GM21619 (cell line): ENCODE data around the gene NR2F1-AS1.

Experiments
- ATAC-seq: cut with Tn5 transposase; IDR thresholded peaks from one replicate; pipeline ENCODE4 v1.9.1; 2021; ENCODE audit not compliant: unreplicated experiment

Gene NR2F1-AS1

GRCh38 chr5:93431250-93431649 is 149.8 kb downstream of the NR2F1-AS1 start:
- no peak for ATAC-seq

DNA sequence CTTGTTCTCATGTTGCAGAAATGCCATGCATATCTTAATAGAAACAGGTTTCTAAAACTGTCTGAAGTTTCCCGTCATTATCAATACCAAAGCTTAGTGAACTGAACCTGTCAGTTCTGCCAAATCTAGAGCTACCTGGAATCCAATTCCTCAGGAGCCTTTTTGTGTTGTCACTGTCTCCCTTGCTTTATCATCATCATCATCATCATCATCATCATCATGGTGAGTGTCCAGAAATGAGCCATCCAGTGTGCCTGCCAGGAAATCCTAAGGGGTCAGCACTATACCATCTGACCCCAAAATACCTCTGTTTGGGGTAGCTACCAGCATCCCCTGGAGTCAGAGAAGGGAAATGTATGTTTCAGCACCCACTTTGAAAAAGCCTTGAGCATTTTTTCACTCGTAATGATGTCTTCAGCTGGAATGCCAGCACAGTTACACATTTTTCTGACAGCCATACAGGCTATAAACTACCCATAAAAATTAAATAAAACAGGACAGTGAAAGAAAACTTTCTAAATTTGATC is 150.3 kb downstream of the NR2F1-AS1 start:
- no peak for ATAC-seq

DNA sequence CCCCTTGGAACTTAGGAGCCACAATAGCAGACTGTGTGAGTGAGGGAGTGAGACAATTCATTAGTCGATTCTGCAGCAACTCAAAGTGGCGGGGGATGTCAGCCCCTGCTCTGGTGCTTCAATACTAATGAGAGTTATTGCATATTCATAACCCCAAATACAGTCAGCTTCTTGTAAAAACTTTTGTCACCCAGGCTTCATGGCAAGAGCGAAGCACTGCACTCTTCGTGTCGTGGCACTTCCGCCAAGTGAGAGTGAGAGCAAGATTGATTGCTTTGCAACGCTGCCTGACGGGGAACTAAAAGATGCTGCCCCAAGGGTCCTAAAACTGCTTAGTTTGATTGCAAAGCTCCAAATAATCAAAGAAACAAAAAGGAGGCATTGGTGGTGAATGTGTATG is 150.9 kb downstream of the NR2F1-AS1 start:
- no peak for ATAC-seq

DNA sequence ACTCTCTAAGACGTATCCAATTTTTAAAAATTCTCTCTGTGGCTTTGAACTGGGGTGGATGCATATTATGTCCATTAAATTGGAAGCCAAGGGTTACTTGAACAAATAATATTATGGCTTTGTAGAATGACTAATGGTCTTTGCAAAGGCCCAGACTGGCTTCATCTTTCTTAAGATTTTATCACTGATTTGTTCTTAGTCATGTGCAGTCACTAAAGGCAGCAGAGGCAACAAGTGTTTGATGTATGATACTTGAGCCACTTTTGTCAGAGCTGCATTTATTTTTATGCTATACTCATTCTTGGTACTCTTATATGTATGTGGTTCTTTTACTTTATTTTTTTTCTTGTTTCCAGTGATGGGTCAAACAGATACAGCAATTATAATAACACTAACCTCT is 152.2 kb downstream of the NR2F1-AS1 start:
- no peak for ATAC-seq

GRCh38 chr5:93427316-93427715 is 153.7 kb downstream of the NR2F1-AS1 start:
- ATAC-seq, result no peak

DNA sequence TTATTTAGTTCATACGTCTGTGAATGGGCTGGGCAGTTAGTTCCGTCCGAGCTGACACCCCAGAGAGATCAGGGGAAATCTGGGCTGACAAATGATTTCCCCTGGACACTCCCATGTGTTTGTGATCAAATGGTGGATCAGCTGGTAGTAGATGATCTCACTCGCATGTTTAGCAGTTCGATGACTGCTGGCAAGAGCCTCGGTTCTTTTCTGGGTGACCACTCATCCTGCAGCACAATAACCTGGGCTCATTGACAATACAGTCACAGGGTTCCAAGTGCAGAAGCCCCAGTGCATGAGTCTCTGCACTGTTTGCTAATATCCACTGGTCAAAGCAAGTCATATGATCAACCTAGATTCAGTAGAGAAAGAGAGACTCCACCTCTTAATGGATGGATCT is 155.9 kb downstream of the NR2F1-AS1 start:
- ATAC-seq, result no peak

DNA sequence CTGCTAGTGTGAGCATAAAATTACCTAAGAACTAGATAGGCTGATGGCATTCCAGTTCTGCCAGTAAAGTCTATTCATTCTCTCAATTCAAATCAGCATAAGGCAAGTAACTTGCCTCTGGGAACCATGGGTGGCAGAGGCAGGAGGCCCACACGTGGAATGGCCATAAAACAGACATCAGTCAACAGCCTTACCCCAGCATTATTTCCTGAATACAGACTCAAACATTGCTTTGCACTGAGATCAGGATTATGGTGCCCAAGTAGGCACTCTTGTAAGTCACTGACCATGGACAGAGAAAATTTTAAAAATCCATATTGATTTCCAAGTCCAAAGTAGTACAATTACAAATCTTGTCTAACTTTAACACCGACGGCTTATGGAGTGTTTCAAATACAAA is 157.7 kb downstream of the NR2F1-AS1 start:
- no peak for ATAC-seq

DNA sequence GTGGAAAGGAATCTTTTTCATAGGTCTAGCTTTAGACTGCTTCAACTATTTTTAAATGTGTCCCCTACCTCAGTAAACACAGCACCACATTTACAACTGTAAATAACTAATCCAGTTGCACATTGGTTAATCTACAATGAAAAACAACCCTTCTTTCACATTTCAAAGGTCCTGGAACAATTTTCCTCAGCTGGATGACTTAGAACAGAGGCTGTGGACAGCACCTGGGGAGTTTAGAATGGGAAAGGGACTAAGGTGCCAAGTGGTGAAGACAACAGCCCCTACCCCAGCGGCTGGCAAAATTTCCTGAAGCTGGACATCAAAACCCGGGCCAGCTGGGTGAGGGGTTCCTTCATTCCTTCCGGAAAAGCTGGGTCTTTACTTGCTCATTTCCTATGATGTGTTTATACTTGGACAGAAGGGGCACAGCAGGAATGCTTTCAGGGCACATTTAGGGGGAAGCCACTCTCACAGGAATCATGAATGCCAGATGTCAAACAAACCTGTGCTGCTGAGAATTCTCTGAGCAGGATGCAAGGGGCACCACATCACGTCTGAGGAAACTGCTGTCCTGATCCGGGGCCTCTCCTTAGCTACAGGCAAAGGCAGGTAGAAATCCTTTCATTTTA is 158.3 kb downstream of the NR2F1-AS1 start:
- ATAC-seq, result no peak

- no peak for ATAC-seq
Observed at GRCh38 chr5:93421987-93422401, 159.0 kb downstream of the NR2F1-AS1 start.

DNA sequence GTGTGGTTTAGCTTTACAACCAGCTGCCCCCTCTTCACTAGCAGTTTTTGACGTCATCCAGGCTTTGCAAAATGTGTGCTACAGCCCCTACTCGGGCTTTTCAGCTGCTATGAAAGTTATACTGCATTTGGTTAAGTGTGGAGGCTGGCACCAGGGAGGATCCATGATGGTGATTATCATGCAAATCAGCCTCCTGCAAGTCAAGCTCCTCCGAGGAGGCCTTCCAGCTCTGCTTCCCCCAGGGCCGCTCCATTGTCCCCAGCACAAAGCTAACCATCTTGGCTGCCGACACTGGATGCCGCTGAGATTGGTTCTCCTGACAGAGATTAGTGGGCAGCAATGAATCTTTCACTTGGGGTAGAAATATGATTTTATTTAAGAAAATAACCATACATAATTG is 159.6 kb downstream of the NR2F1-AS1 start:
- no peak for ATAC-seq

- no peak for ATAC-seq
Observed at GRCh38 chr5:93417490-93417889, 163.5 kb downstream of the NR2F1-AS1 start.

DNA sequence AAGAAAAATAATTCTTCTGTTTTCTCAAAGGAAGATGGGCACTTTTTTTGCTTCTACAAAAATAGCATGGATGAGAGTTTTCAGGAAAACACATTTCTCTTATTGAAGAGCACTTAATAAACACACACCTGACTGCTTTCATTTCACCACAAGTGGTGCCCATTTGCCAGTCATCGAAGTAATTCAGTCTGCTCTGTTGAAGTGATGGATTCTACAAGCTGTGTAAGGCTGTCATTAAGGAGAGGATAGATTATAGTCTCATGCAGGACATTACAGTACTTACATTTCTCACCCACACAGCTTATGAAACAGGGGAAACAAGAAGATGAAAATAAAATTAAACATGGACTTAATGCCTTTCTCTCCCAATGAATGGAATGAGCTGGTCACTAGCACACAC is 165.2 kb downstream of the NR2F1-AS1 start:
- ATAC-seq, result no peak

- no peak for ATAC-seq
Observed at GRCh38 chr5:93411716-93412115, 169.3 kb downstream of the NR2F1-AS1 start.

DNA sequence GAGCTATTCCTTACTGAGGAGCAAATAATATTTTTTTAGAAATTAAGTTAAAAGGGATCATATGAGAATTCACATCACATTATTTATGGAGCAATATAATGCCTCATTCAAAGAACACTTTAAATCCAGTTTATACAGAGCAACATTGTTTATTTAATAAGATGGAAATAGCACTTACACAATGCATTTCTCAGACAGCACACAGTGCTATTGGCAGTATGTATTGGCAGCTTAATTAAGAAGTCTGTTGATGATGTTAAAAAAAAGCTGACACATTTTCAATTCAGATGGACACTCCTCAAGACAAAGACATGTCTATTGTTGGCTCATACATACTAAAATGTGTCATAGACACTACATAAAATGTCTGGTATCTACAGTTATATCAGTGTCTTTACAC is 171.3 kb downstream of the NR2F1-AS1 start:
- ATAC-seq, result no peak

GRCh38 chr5:93407454-93407853 is 173.6 kb downstream of the NR2F1-AS1 start:
- ATAC-seq, result no peak

DNA sequence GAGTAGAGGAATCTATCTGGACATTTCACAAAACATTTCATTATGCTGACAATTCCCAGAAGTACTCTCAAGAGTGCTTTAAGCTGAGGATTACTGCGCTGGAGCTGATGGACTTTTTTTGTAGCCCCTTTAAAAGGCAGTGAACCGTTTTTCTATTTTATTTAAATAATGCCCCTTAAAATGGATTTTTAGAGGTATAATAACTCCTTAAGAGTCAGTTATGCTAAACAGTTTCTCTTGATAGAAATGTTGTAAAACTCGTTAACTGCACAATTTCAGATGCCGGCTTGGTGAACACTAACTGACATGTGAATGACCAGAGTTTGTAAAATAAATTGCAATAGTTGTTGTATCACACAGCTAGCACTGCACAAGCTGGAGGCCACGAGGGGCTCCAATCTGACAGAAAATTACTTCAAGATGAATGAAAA is 174.0 kb downstream of the NR2F1-AS1 start:
- no peak for ATAC-seq

DNA sequence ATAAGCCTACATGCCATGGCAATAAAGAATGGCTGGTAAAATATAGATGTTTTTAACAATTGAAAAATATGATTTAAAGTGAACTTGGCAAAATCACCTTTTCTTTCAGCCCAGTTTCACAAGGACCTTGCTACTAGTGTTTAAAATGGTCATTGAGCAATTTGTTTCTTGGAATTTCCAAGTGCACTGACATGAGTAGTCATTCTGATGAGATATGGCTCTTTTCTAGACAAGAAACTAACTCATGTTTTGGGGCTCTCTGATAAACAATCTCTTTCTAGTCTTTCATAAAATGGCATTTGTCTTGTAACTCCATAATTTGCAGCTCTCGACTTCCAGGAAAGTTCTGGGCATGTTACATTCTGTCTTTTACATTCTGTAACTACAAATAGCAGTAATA is 176.8 kb downstream of the NR2F1-AS1 start:
- ATAC-seq, result no peak

DNA sequence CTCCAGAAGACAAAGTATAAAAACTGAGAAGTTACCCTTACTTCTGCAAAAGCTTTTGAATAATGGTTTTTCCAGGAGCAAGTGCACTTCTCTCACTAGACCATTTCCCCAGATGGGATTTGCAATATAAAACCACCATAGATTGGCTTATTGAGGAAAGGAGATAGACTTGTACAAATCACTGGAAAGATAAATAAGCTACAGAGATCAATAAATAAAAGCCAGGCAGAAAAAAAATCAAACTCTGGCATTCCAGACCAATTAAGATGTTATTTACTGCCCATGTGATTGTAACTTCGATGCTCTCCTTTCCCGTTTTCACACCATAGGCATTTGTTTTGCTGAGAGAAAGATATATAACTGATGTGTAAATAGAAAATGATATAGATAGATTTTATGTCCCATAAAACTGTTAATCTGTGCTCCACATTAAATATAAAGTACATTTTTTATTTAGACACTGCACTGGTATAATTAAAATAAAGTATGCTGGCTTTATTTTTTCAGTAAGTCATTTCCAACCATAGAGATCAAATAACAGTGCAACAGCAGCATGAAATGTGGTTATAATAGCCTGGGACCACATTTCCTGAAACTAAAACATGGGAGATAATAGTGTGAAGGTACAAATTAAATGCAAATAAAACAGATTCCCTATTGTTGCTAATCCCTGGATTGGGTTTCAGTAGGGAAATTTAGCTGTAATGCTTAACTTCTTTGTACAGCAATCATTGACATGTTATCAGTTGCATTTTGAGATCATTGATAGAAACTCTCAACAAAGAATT is 177.7 kb downstream of the NR2F1-AS1 start:
- no peak for ATAC-seq

- ATAC-seq, result no peak
Observed at GRCh38 chr5:93402451-93402850, 178.6 kb downstream of the NR2F1-AS1 start.

- no peak for ATAC-seq
Observed at GRCh38 chr5:93401634-93402213, 179.3 kb downstream of the NR2F1-AS1 start.

GRCh38 chr5:93399675-93400074 is 181.3 kb downstream of the NR2F1-AS1 start:
- ATAC-seq, result no peak

DNA sequence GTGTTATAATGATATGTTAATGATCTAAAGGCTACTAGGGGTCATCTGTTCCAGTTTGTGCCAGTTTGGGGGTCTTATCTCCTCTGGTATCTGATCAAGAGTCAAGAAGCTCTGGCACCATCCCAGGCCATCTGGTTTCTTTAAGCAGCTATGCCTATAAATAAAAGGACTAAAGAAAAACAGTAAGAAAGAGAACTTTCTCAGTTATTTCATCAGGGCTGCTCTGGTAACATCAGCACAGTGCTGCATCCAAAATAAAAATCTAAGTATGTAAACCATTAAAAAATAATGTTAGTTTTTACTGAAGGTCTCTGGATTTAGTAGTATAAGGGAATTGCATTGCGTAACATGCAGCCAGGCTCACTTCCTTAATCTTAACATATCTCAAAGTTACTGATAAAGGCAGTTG is 185.0 kb downstream of the NR2F1-AS1 start:
- ATAC-seq, result no peak
